ENCODE results near the gene CLIC4.
"Not testable (repeated sequence)": the region's sequence is repeated elsewhere in the genome, so short reads cannot be mapped to it uniquely, and the experiment has no call there.

Gene CLIC4

GRCh38 chr1:24724345-24725208, 20.7 kb upstream of the CLIC4 start:
- H3K4me3 ChIP-seq (ENCODE audit: low read depth, low read length), result no peak overlapping the region

GRCh38 chr1:24725209-24725651, 20.0 kb upstream of the CLIC4 start:
- no peak overlapping the region for H3K4me3 ChIP-seq (ENCODE audit: low read depth, low read length)
- TF ChIP-seq, protein P1, sequence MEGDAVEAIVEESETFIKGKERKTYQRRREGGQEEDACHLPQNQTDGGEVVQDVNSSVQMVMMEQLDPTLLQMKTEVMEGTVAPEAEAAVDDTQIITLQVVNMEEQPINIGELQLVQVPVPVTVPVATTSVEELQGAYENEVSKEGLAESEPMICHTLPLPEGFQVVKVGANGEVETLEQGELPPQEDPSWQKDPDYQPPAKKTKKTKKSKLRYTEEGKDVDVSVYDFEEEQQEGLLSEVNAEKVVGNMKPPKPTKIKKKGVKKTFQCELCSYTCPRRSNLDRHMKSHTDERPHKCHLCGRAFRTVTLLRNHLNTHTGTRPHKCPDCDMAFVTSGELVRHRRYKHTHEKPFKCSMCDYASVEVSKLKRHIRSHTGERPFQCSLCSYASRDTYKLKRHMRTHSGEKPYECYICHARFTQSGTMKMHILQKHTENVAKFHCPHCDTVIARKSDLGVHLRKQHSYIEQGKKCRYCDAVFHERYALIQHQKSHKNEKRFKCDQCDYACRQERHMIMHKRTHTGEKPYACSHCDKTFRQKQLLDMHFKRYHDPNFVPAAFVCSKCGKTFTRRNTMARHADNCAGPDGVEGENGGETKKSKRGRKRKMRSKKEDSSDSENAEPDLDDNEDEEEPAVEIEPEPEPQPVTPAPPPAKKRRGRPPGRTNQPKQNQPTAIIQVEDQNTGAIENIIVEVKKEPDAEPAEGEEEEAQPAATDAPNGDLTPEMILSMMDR (IDR thresholded peaks at IDR 0.05; ENCODE audit: borderline replicate concordance, insufficient read depth, low read depth, low read length), result no peak

More at GRCh38 chr1:24724345-24725208, 20.7 kb upstream of the CLIC4 start:
- TF ChIP-seq, protein P1 (IDR thresholded peaks at IDR 0.05; ENCODE audit: borderline replicate concordance, insufficient read depth, low read depth, low read length), result no peak

GRCh38 chr1:24726741-24727140, 18.5 kb upstream of the CLIC4 start:
- TF ChIP-seq, protein P1 (IDR thresholded peaks at IDR 0.05; ENCODE audit: borderline replicate concordance, insufficient read depth, low read depth, low read length), result no peak
- H3K4me3 ChIP-seq (ENCODE audit: low read depth, low read length), result no peak overlapping the region

DNA sequence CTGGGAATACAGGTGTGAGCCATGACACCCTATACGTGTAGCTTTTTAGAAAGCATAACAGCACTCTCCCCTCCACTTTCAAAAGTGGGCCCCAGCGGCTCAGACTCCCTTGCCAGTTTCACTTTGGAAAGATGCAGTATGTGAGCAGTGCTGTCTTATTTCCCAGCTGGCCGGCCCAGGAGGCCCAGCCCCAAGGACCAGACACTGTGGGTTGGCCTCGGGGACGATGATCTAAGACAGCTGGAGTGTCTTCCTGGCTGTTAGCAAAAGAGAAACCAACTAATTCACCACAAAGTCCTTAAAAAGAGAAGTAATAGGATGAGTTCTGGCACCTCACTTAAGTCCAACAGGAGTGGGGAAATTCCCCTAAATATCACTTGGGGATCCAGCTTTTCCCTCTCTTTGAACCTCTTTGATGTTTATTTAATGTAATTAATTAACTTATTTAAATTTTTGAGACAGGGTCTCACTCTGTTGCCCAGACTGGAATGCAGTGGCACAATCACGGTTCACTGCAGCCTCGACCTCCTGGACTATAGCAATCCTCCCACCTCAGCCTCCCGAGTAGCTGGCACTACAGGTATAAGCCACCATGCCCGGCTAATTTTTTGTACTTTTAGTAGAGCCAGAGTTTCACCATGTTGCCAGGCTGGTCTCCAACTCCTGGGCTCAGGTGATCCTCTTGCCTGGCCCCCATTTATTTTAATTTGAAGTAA, 17.6 kb upstream of the CLIC4 start:
- no peak overlapping the region for H3K4me3 ChIP-seq (ENCODE audit: low read depth, low read length)

DNA sequence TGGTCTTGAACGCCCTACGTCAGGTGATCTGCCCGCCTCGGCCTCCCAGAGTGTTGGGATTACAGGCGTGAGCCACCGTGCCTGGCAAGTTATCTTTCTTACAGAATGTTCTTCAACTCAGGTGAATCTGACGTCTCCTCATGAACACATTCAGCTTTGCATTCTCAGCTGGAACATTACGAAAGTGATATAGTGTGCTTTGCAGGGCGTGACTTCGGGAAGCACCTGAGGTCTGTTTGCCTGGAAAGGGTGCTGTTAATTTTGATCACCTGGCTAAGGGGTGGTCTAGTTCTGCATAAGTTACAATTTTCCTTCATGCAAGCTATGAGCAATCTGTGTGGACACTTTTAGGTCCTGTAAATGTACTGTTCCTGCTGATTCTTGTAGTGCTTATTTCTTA, 16.3 kb upstream of the CLIC4 start:
- no peak overlapping the region for H3K4me3 ChIP-seq (ENCODE audit: low read depth, low read length)
- TF ChIP-seq, protein P1 (IDR thresholded peaks at IDR 0.05; ENCODE audit: borderline replicate concordance, insufficient read depth, low read depth, low read length), result no peak

More for the DNA sequence above, 17.6 kb upstream of the CLIC4 start:
- TF ChIP-seq, protein P1 (IDR thresholded peaks at IDR 0.05; ENCODE audit: borderline replicate concordance, insufficient read depth, low read depth, low read length), result no peak

GRCh38 chr1:24732186-24732885, 12.9 kb upstream of the CLIC4 start:
- H3K4me3 ChIP-seq (ENCODE audit: low read depth, low read length), result no peak overlapping the region
- TF ChIP-seq, protein P1 (IDR thresholded peaks at IDR 0.05; ENCODE audit: borderline replicate concordance, insufficient read depth, low read depth, low read length), result no peak

GRCh38 chr1:24733342-24733741, 11.9 kb upstream of the CLIC4 start:
- H3K4me3 ChIP-seq (ENCODE audit: low read depth, low read length), result not testable (repeated sequence)

Data from GM12875 (cell line).